HepG2 (cell line): Measurements from ENCODE around the gene TM4SF5. TPM values are rescaled to one million over a fixed set of nuclear protein-coding genes. Genes with fewer than 3 reads are reported as not detected.
A peak's percentile ranks its signal among the peaks of the same experiment; 100 is the strongest.

Experiments used
- FOXO4 ChIP-seq: sonication (generic); formaldehyde crosslinking; conservative IDR thresholded peaks from 2 replicates; pipeline ENCODE4 v1.8.1; 2023; ENCODE audit warnings: missing genetic modification reagents
- HDAC1 ChIP-seq: sonication (generic); formaldehyde crosslinking; IDR thresholded peaks from 2 replicates; pipeline ENCODE4 v1.5.1; 2020; ENCODE audit warnings: mild to moderate bottlenecking, missing genetic modification reagents
- KDM5B ChIP-seq: sonication (generic); formaldehyde crosslinking; IDR thresholded peaks from 2 replicates; pipeline ENCODE4 v1.4.0; 2020; ENCODE audit warnings: missing genetic modification reagents, mild to moderate bottlenecking, borderline replicate concordance
- TFAP4 ChIP-seq: sonication (generic); IDR thresholded peaks from 2 replicates; pipeline ENCODE4 v1.6.1; 2016; ENCODE audit warnings: low read depth, borderline replicate concordance
- ZNF142 ChIP-seq: sonication (generic); formaldehyde crosslinking; IDR thresholded peaks from 2 replicates; pipeline ENCODE4 v1.4.0; 2020; ENCODE audit warnings: missing genetic modification reagents
- ZNF879 ChIP-seq: sonication (generic); formaldehyde crosslinking; IDR thresholded peaks from 2 replicates; pipeline ENCODE4 v1.8.1; 2023; ENCODE audit warnings: missing genetic modification reagents
- polyA plus RNA-seq, 8 experiments: library from polyadenylated mRNA; depleted of rRNA in 3 of 8; stranded (reverse) in 7 of 8; unstranded in 1 of 8; fragments of >200 nt; fragmentation: Illumina TruSeq in 4 of 8; extraction: Trizol in 4 of 8; gene quantifications; 2 replicates each; pipeline versions ENCODE4 v1.2.1 to v1.2.3, GENCODE V29; 2011 to 2016; ENCODE audit warnings: low read depth in 4 of 8, missing spikeins in 1 of 8, mixed read lengths in 1 of 8; ENCODE audit not compliant: insufficient read depth in 1 of 8
- total RNA-seq, 5 experiments: library from RNA; depleted of rRNA; stranded (reverse); fragments of >200 nt; fragmentation: Illumina TruSeq; extraction: Trizol; gene quantifications; 2 replicates each; pipeline ENCODE4 v1.2.3, GENCODE V29; 2016; ENCODE audit warnings: low read depth in 1 of 5

TM4SF5 gene
- total and polyA plus RNA-seq, 2 of the 13 experiments (the other 11 are each of a cell fraction or from before 2014, with no cell fraction given) = 30.1 to 126 TPM

- TF ChIP-seq FOXO4 (CRISPR knock-in tag) = no peak
- no peak for TF ChIP-seq ZNF879
- TF ChIP-seq ZNF142 (CRISPR knock-in tag) = peak; percentile 71
- peak; percentile 52; the same call in 1 of the 2 replicates for TF ChIP-seq TFAP4
- peak; percentile 71; the same call in 1 of the 2 replicates for TF ChIP-seq KDM5B (CRISPR knock-in tag)
- peak; percentile 95 for TF ChIP-seq HDAC1 (CRISPR knock-in tag)
- TF ChIP-seq, all 625 proteins: peak for 319
These were observed at the start of gene TM4SF5 (continued) for GRCh38 chr17:4771519-4772234.
